Iris pigment epithelial cell (primary cell): ENCODE data around the gene TMEM117.
"Not testable (repeated sequence)": the region's sequence is repeated elsewhere in the genome, so short reads cannot be mapped to it uniquely, and the experiment has no call there.

Experiments used
- DNase-seq: peaks from one replicate; pipeline ENCODE4 v3.0.0-alpha.2; 2011; ENCODE audit warnings: low read depth

Gene TMEM117

DNA sequence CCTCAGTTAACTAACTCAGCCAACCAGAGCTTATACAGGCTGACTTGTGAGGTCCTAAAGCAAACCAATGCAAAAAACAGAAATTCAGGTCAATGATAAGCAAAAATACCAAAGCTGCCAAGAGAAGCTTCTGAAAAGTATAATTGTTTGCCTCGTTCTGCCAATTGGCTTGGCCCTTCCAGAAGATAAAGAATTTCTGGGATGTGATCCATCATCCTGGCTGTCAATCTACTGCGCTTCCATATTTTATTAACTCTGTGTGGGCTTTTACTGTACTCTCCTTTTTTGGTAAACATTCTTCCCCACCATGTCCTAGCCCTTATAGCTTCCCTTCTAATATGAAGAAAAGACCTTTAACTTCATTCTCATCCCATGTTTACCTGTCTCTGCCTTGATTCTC, 387.9 kb downstream of the TMEM117 start:
- DNase-seq, result no peak

DNA sequence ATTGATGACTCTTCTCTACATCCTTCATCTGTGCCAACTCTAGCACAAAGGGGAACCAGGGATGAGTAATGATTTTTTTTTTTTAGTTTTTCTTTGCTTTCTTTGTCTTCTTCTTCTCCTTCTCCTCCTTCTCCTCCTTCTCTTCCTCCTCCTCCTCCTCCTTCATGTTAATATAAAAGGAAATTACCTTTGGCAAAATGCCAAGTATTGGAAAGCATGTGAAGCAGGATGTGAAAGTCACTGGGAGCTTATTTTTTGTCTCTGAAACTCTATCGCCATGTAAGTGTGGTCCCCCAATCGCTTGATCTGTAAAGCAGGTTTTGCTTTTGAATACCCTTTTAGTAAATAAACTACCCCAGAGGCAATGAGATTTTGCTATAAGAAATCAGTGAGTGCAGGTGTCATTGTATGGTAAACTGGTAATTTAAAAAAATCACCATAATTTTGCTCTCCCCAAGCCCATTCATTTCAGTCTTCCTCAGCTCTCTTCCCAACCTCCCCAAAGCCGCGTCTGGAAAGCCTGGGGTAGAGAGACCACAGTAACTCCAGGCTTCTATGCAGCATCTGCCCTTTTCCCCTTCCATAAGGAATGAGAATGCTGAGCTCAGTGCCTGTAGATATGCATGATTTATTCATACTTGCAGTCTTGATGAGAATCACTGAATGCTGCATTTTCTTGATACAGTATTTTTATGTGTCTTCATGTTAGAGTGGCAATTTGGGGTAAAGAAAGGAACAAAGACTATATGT, 388.7 kb downstream of the TMEM117 start:
- no peak for DNase-seq

DNA sequence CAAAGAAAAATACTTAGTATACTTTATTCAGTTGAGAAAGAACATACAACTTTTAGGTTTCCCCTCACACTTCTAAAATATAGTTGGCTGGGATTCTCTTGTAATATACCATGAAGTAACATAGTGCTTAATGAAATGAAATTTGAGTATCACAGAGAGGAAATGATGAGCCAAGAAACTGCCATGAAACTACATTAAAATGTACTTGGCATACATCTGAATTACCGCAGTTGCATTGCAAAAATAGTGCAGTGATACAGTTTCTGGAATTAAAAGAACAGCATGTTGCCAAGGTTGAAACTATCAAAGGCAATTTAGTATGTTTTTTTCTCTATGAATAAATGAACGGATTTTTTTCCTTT, 389.2 kb downstream of the TMEM117 start:
- DNase-seq, result no peak

DNA sequence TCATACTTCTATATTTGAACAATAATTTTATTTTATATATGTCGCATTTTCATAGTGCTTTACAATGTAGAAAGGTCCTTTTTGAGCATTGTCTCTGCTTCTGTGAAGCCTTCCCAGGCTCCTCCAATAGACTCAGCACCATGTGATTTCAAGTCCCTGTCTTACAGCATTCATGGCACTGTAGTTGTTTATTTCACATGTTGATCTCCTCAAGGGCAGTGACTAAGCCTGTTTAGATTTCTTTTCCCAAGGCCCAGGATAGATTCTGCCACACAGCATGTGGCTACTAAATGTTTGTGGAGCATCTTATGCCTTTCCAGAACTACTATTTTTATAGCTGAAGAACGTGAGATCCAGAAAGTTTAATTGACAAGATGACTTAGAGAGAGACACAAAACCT, 391.7 kb downstream of the TMEM117 start:
- DNase-seq, result no peak

DNA sequence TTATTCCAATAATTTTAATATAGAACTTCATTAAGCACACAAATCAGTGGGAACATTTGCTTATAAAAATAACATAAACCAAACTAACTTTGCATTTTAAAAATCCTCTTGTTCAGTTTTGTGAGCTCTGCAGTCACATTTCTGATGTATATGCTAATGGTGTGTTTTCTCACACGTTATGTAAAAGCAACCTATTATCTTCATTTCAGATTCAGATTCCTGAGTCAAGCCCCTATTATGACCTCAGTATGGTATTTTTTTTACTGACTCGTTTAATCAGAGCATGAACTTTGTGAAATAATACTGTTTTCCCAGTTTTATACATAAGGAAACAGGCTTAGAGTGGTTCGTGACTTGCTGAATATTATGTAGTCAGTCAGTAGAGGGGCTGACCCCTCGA, 394.0 kb downstream of the TMEM117 start:
- DNase-seq, result no peak

DNA sequence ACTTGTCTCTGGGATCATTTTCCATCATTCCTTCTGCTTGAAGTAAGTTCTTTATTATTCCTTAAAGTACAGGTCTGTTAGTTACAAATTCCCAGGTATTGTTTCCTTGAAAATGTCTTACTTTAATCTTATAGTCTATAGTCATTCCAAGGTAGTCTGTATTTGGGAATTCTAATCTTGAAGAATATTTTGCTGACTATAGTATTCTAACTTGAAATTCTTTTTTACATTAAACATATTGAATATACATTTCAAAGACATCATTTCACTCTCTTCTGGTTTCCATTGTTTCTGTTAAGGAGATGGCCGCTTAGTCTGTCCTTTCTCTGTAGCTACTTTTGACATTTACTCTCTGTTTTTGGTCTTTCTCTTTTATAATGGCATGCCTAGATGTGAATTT, 399.8 kb downstream of the TMEM117 start:
- DNase-seq, result no peak

DNA sequence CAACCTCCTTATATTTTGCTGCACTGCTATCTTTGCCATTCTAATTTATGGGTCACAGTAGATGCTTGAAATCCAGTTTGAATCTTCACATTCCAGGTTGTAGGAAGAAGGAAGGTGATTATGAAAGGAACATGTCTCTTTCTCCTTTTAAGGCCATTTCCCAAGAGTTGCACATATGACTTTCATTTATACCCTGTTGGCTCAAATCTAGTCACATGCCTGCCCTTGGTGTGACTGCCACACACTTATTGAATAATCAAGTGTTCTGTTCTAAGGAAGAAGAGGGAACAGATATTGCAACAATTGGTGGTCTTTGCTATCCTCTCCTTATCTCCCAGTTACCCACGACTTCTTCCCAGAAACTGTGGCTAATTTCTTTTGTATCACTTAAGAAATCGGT, 404.3 kb downstream of the TMEM117 start:
- DNase-seq, result no peak

DNA sequence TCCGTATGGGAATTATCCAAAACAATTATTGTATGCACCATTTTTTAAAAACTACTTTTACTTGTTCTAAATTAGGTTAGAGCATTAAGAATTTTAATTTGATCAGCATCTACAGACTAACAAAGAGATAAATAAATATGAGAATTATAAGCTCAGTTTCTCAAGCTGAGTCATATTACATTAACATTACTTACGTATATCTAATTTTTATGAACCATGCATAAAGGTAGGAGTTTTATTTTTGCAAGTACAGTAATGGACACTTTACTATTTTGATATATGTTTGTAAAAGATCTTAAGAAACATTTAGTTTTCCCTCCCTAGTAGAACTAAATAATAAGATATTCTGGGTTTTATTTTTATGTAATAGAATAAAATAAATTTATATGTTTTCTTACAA, 410.1 kb downstream of the TMEM117 start:
- no peak for DNase-seq

DNA sequence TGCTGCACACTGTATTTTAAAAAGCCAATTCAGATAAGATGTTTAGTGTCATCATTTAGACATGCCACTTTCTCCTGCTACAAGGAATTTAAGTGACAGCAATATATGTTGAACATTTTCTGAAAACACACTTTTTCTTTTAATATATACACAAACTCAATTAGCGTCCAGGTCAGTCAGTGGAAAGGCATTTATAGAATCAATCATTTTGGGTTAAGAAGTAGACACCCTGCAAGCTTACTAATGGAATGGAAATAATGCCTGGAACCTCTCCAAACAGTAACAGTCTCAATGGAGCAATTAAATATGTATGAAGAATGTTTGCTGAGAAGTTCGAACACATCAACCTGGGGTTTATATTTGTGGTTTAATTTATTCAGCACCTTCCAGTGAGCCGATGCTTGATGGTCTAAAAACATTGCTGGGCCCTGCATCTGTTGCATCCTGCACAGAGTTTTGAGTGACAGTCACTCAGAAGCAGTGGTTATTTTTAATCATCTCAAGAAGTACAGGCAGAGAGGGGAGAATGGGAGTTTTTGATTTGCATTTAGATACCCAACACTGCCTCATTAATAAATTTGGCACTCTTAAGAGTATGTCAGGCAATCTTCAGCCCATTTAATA, 410.7 kb downstream of the TMEM117 start:
- no peak for DNase-seq

DNA sequence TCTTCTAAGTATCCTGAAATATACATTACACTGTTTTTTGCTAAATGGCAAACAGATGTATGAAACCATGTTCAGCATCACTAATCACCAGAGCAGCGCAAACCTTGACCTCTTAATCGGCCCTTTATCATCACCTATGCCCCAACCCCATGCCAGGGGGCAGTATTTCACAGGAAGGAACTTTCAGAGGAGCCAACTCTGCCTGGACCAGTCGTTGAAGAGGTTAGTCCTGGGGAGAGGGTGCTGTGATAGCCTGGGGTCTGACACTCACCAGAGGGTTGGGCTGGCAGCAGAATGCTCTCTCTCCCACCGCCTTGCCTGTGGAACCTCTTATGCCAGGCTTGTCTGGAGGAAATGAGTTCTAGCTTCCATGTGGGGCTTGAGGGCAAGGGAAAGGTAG, 411.7 kb downstream of the TMEM117 start:
- no peak for DNase-seq

DNA sequence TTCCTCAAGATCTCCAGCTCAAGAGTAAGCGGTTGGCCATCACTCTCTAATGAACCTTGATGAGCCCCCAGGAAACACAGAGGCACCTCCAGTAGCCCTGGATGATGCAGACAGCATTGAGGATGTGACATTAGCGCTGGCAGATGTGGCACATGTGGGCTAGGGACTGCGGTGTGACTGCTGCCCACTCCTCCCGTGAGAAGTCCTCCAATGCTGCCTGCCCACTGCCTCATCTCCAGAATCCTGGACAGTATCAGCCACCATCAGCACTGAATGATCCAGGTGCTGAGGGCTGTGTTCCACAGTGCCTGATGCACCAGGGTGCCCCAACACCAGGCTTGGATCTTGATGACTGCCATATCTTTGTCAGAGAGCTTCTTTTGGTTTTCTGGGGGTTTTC, 412.6 kb downstream of the TMEM117 start:
- no peak for DNase-seq

DNA sequence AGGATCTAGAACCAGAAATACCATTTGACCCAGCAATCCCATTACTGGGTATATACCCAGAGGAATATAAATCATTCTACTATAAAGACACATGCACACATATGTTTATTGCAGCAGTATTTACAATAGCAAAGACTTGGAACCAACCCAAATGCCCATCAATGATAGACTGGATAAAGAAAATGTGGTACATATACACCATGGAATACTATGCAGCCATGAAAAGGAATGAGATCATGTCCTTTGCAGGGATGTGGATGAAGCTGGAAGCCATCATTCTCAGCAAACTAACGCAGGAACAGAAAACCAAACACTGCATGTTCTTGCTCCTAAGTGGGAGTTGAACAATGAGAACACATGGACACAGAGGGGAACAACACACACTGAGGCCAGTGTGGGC, 414.6 kb downstream of the TMEM117 start:
- not testable (repeated sequence) for DNase-seq

DNA sequence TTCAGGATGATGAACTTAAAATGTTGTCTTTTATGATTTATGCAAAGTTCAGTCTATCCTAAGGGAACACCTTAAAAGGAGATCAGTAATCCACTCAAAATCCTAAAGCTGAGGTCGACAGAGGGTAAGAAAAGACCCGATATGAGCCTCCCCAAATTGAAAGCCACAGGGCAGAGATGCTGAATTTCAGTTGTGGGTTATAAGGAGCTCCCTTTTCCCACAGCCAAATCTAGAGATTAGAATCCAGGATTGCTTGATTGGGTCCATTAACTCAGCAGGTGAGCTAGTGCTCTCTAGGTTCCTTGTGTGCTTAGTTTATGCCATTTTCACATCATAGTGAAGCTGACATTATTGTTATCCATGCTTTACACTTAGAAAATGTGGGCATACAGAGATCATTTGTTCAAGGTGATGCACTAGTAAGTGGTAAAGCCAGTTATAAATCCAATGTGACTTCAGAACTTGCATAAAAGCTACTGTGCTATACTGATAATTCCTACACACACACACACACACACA, 417.5 kb downstream of the TMEM117 start:
- DNase-seq, result no peak

DNA sequence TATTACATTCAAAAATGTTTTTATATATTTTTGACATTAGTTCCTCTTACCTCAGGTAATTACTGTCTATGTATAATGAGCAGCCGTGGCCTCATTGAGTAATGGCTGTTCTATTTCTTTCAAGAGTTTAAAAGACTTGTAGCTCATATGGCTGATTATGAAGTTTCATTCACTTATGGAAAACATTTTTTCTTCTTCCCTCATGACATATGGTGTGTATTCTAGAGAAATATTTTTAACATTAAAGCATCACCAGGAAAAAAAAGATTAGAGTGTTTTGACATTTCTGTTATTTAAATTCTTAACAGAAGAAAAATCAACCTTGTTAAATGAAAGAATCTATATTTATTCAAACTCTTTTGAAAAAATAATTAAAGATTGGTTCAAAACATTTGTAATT, 422.4 kb downstream of the TMEM117 start:
- no peak for DNase-seq

DNA sequence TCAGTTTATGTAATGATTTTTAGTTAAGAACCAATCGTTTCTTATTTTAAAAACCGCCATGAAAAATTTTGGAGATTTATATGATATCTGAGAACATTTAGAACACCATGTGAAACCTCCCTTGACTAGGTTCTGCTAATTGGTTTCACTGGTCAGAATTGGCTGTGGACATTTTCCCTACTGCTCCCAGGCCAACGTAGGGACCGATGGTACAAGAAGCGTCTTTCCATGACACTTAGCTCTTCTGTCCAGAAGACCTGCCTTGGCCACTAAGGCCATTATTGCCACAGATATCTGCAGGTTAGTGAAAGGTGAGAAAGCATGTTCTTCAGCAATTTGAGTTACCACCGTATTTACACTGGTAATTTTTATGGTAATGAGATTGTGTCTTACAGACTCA, 424.0 kb downstream of the TMEM117 start:
- no peak for DNase-seq

DNA sequence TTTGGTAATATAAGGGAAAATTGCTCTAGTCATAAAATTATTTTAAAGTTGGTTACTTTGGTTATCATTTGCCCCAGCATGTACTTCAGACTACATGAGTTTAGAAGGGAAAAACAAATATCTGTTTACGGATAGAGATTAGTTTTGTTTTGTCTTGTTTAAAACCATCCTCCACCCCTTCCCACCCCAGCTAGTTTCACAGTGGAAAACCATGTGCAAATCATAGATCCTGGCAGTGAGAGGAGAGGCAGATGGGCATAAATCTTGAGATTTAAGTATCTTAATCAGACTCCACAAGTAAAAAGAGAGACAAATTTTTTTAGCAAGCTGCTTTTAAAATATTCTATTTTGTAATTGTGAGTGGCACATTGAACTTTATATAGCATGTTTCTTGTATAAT, 424.7 kb downstream of the TMEM117 start:
- DNase-seq, result no peak

DNA sequence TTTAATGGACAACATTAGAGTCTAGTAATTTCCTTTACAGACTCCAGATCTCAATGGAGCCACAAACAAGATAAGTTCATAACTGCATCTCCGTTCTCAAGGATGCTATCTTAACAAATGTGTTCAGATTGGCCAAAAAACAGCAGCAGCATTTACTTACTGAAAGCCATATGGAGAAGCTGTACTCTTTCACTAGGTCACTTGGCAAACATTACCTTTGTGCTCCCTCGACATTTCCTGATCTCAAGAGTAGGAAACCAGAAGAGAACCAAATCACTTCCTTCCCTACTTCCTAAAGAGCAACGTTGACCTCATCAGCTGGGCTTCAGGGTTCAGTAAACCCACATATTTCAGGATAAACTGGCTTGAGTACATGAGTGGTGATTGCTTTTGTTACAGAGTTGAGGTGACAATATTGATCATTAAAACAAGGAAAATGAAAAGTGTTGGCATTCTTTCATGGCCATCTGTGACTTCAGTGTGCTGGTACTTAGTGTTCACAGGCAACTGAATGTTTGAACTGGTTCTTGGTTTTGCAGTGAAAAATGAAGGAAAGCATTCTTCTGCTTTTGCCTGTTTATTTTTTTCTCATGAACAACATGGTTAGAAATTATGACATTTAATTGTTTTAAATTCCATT, 449.6 kb downstream of the TMEM117 start:
- no peak for DNase-seq

DNA sequence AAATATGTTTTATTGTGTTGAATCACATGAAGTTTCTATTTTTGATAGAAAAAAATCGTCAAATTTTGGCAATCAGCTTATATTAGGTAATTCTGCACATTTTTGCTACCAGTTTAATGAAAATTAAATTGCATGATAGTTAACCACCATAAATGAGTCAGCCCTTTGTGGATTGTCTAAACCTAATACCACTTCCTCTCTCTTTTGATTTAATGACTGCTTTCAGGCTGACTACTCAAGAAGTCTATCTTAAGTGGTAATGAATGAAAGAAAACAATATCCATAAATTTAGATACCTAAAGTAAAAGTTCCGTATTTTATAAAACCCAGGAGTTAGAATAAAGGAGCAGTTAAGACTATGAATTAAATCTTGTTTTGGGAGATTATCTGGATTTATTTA, 450.5 kb downstream of the TMEM117 start:
- DNase-seq, result peak; percentile 15

DNA sequence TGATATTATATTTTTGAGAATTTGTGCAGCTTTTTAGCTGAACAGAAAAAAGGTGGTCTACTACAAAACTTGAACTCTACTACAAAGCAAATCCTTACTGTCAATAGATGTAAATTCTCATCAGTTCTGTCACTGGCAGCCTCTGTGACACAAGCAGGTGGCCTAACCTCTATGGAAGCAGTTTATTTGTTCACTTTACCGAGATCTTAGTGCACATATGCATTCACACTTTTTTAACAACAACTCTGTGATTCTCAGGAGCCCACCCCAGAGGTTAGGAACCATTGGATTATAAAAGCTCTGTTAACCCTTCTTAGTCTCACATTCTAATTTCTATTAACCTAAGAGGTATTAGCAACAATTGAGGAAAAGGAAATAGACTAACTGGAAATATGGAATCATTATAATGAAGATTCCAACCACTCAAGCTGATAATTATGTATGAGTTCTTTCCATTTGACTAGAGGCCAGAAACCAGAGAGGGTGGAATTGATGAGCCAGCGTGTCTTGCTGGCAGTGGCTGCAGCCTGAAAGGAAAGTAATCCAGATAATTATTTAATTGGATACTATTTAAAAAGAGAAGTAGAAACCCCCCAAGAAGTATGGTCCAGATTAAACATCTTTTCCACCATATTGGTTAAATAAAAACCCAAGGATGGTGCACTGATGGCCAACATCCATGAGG, 451.1 kb downstream of the TMEM117 start:
- DNase-seq, result no peak

DNA sequence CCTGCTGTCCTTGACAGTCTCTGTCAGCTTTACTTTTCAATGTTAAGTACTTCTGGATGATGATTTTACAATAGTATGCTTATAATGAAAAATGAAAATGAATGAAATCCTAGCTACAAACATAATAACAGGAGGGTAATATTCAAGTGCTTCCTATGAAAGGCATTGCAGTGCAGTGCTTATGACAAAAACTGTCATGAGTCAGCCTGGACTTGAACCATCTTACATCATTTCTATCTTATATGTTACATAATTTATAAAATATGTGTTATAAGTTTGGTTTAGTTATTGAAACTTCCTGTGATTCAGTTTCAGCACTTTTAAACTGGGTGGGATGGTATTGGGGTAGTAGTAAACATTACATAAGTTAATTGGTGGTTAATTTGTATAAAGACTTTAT, 451.7 kb downstream of the TMEM117 start:
- DNase-seq, result peak; percentile 12

DNA sequence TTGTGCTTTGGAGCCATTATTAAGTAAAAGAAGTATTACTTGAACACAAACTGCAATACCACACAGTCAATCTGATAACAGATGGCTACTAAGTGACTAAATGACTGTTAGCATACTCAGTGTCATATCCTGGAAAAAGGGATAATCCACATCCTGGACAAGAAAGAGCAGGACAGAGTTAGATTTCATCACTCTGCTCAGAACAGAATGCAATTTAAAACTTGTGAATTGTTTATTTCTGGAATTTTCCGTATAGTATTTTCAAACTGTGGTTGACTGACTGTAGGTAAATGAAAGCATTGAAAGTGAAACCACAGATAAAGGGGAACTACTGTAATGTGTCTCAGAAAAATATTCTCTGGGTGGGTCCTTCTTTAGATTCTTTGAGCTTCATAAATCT, 458.8 kb downstream of the TMEM117 start:
- DNase-seq, result no peak

DNA sequence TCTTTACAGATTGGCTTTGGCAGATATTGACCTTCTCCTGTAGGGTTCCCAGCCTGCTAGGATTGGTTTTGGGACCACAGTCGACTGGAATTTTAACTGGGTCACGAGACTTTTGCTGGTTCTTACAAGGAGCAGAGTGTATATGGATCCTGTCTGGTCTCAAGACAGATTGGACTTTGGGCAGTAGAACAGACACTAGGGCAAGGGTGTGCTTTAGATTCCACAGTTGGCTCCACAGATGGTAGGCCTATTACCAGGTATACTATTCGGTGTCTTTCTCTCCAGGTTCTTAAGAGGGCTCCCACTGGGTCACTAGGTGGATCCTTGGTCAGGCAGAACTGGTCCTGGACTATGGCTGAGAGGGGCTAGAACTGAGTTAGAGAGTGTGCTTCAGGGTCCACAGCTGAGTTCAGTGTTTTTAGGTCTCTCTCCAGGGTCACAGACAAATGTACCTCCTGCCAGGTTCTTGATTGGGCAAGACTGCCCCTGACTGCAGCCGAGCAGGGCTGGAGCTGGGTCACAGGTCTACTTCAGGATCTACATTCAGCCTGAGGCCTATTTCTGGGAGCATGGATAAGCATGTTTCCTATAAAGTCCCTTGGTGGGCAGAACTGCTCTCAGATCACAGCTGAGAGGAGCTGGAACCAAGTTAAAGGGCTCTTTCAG, 460.2 kb downstream of the TMEM117 start:
- no peak for DNase-seq
